DOHH2 (cell line): ENCODE results near the gene USP30.

ENCODE experiments used
- EZH2phosphoT487 ChIP-seq: fragments of 200-600 bp; sonication (generic); IDR thresholded peaks from 2 replicates; pipeline ENCODE4 v1.6.1; 2017; ENCODE audit warnings: borderline replicate concordance, mild to moderate bottlenecking, antibody characterized with exemption, low read length, moderate library complexity, mixed read lengths
- TF ChIP-seq, protein P1 (sequence below): fragments of 200-600 bp; sonication (generic); IDR thresholded peaks from one replicate; pipeline ENCODE4 v1.5.1; 2014; ENCODE audit warnings: antibody characterized with exemption, mild to moderate bottlenecking, low read depth, low read length; ENCODE audit not compliant: poor library complexity, severe bottlenecking

DNA sequence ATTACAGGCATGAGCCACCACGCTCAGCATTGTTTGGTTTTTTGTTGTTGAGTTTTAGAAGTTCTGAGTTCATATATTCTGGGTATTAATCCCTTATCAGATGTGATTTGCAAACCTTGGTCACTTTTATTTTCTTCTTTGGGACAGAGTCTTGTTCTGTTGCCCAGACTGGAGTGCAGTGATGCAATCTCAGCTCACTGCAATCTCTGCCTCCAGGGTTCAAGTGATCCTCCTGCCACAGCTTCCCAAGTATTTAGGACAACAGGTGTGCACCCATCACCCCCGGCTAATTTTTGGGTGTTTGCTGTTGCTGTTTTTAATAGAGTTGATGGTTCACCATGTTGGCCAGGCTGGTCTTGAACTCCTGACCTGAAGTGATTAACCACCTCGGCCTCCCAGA is 11.8 kb downstream of the USP30 start:
- TF ChIP-seq, protein P1, sequence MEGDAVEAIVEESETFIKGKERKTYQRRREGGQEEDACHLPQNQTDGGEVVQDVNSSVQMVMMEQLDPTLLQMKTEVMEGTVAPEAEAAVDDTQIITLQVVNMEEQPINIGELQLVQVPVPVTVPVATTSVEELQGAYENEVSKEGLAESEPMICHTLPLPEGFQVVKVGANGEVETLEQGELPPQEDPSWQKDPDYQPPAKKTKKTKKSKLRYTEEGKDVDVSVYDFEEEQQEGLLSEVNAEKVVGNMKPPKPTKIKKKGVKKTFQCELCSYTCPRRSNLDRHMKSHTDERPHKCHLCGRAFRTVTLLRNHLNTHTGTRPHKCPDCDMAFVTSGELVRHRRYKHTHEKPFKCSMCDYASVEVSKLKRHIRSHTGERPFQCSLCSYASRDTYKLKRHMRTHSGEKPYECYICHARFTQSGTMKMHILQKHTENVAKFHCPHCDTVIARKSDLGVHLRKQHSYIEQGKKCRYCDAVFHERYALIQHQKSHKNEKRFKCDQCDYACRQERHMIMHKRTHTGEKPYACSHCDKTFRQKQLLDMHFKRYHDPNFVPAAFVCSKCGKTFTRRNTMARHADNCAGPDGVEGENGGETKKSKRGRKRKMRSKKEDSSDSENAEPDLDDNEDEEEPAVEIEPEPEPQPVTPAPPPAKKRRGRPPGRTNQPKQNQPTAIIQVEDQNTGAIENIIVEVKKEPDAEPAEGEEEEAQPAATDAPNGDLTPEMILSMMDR: no peak
- TF ChIP-seq EZH2phosphoT487: no peak
